ENCODE data around the gene ZNF212.

The ZNF212 gene

GRCh38 chr7:149284850-149285585 is 45.6 kb downstream of the ZNF212 start:
- FAIRE-seq: no peak
- DNase-seq (ENCODE audit: low spot score): peak; percentile 77

GRCh38 chr7:149285603-149286002 is 46.2 kb downstream of the ZNF212 start:
- no peak for FAIRE-seq
- DNase-seq (ENCODE audit: low spot score): no peak

- FAIRE-seq (no peak), DNase-seq (ENCODE audit: low spot score) (no peak)
Measured at GRCh38 chr7:149286811-149287400, 47.5 kb downstream of the ZNF212 start.

- no peak for DNase-seq (ENCODE audit: low spot score)
- FAIRE-seq: no peak
Measured at GRCh38 chr7:149287622-149288021, 48.2 kb downstream of the ZNF212 start.

- DNase-seq (ENCODE audit: low spot score) (no peak), FAIRE-seq (no peak)
Measured at GRCh38 chr7:149289262-149289661, 49.8 kb downstream of the ZNF212 start.

GRCh38 chr7:149289856-149290255 is 50.4 kb downstream of the ZNF212 start:
- no peak for FAIRE-seq
- DNase-seq (ENCODE audit: low spot score): no peak

GRCh38 chr7:149291036-149291780 is 51.8 kb downstream of the ZNF212 start:
- FAIRE-seq (no peak), DNase-seq (ENCODE audit: low spot score) (no peak)

GRCh38 chr7:149291781-149292461 is 52.5 kb downstream of the ZNF212 start:
- no peak for FAIRE-seq

GRCh38 chr7:149292462-149292823 is 53.0 kb downstream of the ZNF212 start:
- FAIRE-seq (no peak), DNase-seq (ENCODE audit: low spot score) (no peak)

More at GRCh38 chr7:149291781-149292461, 52.5 kb downstream of the ZNF212 start:
- DNase-seq (ENCODE audit: low spot score): no peak

- no peak for FAIRE-seq
- no peak for DNase-seq (ENCODE audit: low spot score)
Measured at GRCh38 chr7:149293338-149293737, 53.9 kb downstream of the ZNF212 start.

GRCh38 chr7:149293946-149294633 is 54.6 kb downstream of the ZNF212 start:
- FAIRE-seq: no peak
- DNase-seq (ENCODE audit: low spot score): no peak

- no peak for DNase-seq (ENCODE audit: low spot score)
- no peak for FAIRE-seq
Measured at GRCh38 chr7:149294634-149295480, 55.4 kb downstream of the ZNF212 start.

- DNase-seq (ENCODE audit: low spot score) (no peak), FAIRE-seq (no peak)
Measured at GRCh38 chr7:149295481-149295850, 56.0 kb downstream of the ZNF212 start.

- FAIRE-seq (no peak), DNase-seq (ENCODE audit: low spot score) (no peak)
Measured at GRCh38 chr7:149296368-149296767, 56.9 kb downstream of the ZNF212 start.

- FAIRE-seq (no peak), DNase-seq (ENCODE audit: low spot score) (no peak)
Measured at GRCh38 chr7:149297034-149297755, 57.7 kb downstream of the ZNF212 start.

GRCh38 chr7:149300620-149301285 is 61.3 kb downstream of the ZNF212 start:
- FAIRE-seq: no peak

GRCh38 chr7:149302222-149302621 is 62.8 kb downstream of the ZNF212 start:
- FAIRE-seq (no peak), DNase-seq (ENCODE audit: low spot score) (no peak)

More at GRCh38 chr7:149300620-149301285, 61.3 kb downstream of the ZNF212 start:
- DNase-seq (ENCODE audit: low spot score): no peak

GRCh38 chr7:149302865-149303264 is 63.4 kb downstream of the ZNF212 start:
- DNase-seq (ENCODE audit: low spot score): no peak
- no peak for FAIRE-seq

- FAIRE-seq: no peak
Measured at GRCh38 chr7:149304006-149304405, 64.6 kb downstream of the ZNF212 start.

More at GRCh38 chr7:149304006-149304405, 64.6 kb downstream of the ZNF212 start:
- no peak for DNase-seq (ENCODE audit: low spot score)

Measured in RCC 7860 (cell line).